ENCODE measurements around the gene SLC45A2. TPM values are rescaled to one million over a fixed set of nuclear protein-coding genes. Genes with fewer than 3 reads are reported as not detected.

SLC45A2 gene
- total and polyA plus RNA-seq, 3 donors from 2014 or later, result 0.93 to 2.0 (median 1.6) TPM

DNA sequence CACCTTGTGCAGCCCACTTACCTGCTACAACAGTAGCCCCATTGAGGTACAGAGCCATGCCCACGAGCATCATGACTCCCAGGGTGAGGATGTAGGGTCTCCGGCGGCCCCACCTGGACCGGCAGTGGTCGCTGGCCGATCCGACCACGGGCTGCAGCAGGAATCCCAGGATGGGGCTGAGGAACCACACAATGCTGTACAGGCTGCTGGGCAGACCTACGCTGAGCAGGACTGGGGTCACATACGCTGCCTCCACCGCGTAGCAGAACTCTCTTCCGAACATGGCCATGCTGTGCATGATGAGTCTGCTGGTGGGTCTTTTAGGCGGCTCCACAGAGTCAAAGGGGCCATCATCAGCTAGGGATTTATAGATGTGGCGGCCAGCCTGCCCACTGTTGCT is 315 bp downstream of the SLC45A2 start:
- 56 to 75% methylated on average over 11 to 14 of the region's 15 CpGs for WGBS, 2 donors
- Histone ChIP-seq H3K27me3 (no peaks in the 10 kb centered on the region), H3K36me3 (ENCODE audit: low read depth, missing control alignments) (no peaks in the 10 kb centered on the region), H3K4me1 (no peaks in the 10 kb centered on the region), H3K27ac (no peak overlapping the region), H3K4me3 (no peak overlapping the region), H3K9me3 (no peaks in the 10 kb centered on the region)
- no peak for DNase-seq
- intact Hi-C loops (cut with DNase I; ENCODE audit: low total_unique reads), result no loop called here
- TF ChIP-seq, protein P1, sequence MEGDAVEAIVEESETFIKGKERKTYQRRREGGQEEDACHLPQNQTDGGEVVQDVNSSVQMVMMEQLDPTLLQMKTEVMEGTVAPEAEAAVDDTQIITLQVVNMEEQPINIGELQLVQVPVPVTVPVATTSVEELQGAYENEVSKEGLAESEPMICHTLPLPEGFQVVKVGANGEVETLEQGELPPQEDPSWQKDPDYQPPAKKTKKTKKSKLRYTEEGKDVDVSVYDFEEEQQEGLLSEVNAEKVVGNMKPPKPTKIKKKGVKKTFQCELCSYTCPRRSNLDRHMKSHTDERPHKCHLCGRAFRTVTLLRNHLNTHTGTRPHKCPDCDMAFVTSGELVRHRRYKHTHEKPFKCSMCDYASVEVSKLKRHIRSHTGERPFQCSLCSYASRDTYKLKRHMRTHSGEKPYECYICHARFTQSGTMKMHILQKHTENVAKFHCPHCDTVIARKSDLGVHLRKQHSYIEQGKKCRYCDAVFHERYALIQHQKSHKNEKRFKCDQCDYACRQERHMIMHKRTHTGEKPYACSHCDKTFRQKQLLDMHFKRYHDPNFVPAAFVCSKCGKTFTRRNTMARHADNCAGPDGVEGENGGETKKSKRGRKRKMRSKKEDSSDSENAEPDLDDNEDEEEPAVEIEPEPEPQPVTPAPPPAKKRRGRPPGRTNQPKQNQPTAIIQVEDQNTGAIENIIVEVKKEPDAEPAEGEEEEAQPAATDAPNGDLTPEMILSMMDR (IDR thresholded peaks at IDR 0.05), result no peak
- TF ChIP-seq POLR2A (IDR thresholded peaks at IDR 0.05), result no peak

DNA sequence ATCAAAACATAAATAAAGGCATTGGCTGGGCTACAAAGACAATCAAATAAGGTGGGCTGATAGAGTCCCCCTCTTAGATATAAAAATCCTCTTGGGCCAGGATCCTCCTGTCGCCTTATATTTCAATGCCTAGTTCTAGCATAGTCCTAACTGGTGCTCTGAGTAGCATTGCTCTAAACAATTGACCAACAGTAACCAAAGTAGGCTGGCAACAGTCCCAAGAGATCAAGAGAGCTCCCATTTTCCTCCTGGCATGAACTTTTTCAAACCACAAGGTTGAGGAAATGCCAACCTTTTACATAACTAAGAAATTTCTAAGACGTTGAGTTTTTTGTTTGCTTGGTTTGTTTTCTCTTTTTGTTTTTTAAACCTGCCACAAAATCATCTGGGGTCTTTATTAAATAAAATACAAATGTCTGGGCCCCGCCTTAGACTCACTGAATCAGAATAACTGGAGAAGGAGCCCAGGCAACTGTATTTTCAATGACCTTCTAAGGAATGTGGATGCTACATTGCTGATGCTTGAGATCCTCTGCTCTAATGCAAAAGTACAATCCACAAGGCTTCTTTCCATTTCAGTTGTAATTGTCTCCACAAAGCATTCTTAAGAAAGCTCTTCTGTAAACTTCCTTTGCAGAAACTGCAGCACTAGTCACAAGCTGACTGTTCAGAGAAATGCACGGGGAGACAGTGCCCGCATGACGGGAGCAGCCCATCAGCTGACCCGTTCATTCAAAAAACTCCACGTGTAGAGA is 2.9 kb downstream of the SLC45A2 start:
- no peaks in the 10 kb centered on the region for H3K36me3 ChIP-seq (ENCODE audit: low read depth, missing control alignments)
- no peak for DNase-seq
- no peak overlapping the region for H3K4me3 ChIP-seq
- intact Hi-C loops (cut with DNase I; ENCODE audit: low total_unique reads), result no loop called here
- TF ChIP-seq, protein P1 (IDR thresholded peaks at IDR 0.05), result no peak
- TF ChIP-seq POLR2A (IDR thresholded peaks at IDR 0.05), result no peak
- no peaks in the 10 kb centered on the region for H3K27me3 ChIP-seq
- 78 to 83% methylated on average over 8 of the region's 8 CpGs for WGBS, 2 donors
- H3K27ac ChIP-seq, result no peak overlapping the region
- no peaks in the 10 kb centered on the region for H3K9me3 ChIP-seq
- H3K4me1 ChIP-seq, result no peaks in the 10 kb centered on the region

DNA sequence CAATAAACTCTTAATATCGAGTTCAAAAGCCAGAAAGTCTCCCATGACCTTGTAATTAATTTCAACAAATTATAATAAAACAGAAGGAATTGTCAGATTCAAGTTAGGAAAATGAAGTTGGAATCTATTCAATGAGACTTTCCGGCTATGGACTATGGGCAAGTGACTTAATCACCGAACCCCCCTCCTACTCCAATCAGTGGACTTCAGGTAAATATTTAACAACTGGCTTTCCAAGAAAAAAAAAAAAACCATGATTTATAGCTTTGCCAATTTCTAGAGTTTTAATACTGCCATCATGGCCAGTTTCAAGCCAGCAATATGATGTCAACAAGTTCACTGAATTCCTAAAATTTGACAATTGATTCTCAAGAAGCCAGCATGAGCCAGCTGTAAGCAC is 4.5 kb downstream of the SLC45A2 start:
- Histone ChIP-seq H3K9me3 (no peaks in the 10 kb centered on the region), H3K4me3 (no peak overlapping the region), H3K27me3 (no peaks in the 10 kb centered on the region), H3K4me1 (no peaks in the 10 kb centered on the region), H3K27ac (no peak overlapping the region), H3K36me3 (ENCODE audit: low read depth, missing control alignments) (no peaks in the 10 kb centered on the region)
- no peak for DNase-seq
- no peak for TF ChIP-seq POLR2A (IDR thresholded peaks at IDR 0.05)
- TF ChIP-seq, protein P1 (IDR thresholded peaks at IDR 0.05), result no peak
- intact Hi-C loops (cut with DNase I; ENCODE audit: low total_unique reads), result no loop called here
- 88 to 92% methylated on average over 3 of the region's 3 CpGs for WGBS, 2 donors

DNA sequence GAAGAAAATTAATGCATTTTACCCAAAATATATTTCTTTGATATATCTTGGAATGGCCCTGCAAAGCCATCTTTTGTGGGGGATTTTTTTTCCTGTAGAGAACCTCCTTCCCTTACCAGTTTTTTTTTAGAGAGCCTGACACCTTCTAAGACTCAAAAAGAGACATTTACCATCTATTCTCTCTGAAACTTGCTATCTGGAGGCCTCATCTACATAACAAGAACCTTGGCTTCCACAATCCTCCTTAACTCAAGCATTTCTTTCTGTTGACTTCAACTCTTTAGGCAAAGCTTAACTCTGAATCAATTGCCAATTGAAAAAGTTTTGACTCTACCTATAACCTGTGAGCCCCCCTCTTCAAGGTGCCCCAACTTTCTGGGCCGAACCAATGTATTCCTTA is 6.2 kb downstream of the SLC45A2 start:
- H3K4me1 ChIP-seq, result no peaks in the 10 kb centered on the region
- H3K36me3 ChIP-seq (ENCODE audit: low read depth, missing control alignments), result no peaks in the 10 kb centered on the region
- 91 to 97% methylated on average over 1 of the region's 1 CpG for WGBS, 2 donors
- no peak overlapping the region for H3K4me3 ChIP-seq
- no peaks in the 10 kb centered on the region for H3K27me3 ChIP-seq
- H3K9me3 ChIP-seq, result no peaks in the 10 kb centered on the region
- TF ChIP-seq POLR2A (IDR thresholded peaks at IDR 0.05), result no peak
- TF ChIP-seq, protein P1 (IDR thresholded peaks at IDR 0.05), result no peak
- intact Hi-C loops (cut with DNase I; ENCODE audit: low total_unique reads), result no loop called here
- DNase-seq, result no peak
- H3K27ac ChIP-seq, result no peak overlapping the region

DNA sequence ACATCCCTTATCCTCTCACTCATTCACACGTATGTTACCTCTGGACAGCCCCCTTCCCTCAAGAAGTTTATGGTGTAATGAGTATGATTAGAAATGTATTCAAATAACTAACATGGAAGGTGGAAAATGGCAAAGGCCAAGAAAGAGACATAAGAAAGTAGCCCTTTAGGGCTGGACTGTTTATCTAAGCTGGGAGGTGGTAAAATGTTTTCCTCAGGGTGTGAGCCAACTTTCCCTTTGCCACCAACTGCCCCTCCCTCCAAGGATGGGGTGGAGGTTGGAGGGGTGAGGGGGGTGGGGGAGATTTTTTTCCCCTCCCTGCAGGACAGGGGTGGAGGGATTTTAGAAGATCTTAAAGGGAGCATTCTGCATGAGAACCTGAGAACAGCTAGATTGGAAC is 8.2 kb downstream of the SLC45A2 start:
- H3K27me3 ChIP-seq, result no peaks in the 10 kb centered on the region
- H3K9me3 ChIP-seq, result no peaks in the 10 kb centered on the region
- peak overlapping the region in 1 of 2 donors; percentile 3 for H3K27ac ChIP-seq
- no peak overlapping the region for H3K4me3 ChIP-seq
- TF ChIP-seq POLR2A (IDR thresholded peaks at IDR 0.05), result no peak
- TF ChIP-seq, protein P1 (IDR thresholded peaks at IDR 0.05), result no peak
- WGBS, 2 donors, result 71 to 75% methylated on average over 1 of the region's 1 CpG
- no peak for DNase-seq
- H3K4me1 ChIP-seq, result no peaks in the 10 kb centered on the region
- H3K36me3 ChIP-seq (ENCODE audit: low read depth, missing control alignments), result no peaks in the 10 kb centered on the region
- intact Hi-C loops (cut with DNase I; ENCODE audit: low total_unique reads), result no loop called here

Measured in testis (tissue), 3 donors.